Heart right ventricle (tissue), 16 donors: Measurements from ENCODE around the gene HDAC5. TPM values are rescaled to one million over a fixed set of nuclear protein-coding genes. Genes with fewer than 3 reads are reported as not detected.

Source experiments
- ATAC-seq, 8 donors: fragments of 200-7000 bp; cut with Tn5 transposase; one replicate each; pipeline ENCODE4 v1.9.1; 2020; ENCODE audit warnings: mild to moderate bottlenecking in 8 of 8, moderate library complexity in 8 of 8, moderate number of reproducible peaks in 1 of 8
- DNase-seq, 2 donors: peaks; one replicate each; pipeline ENCODE4 v3.0.0-alpha.2; 2020
- H3K27ac ChIP-seq, 10 donors: fragments of 200-600 bp; sonication (generic) in 2 of 10; one replicate each; pipeline versions ENCODE4 v1.5.0 to v1.8.0; 2020 to 2022; ENCODE audit warnings: mild to moderate bottlenecking in 3 of 10
- H3K27me3 ChIP-seq, 7 donors: fragments of 200-600 bp; one replicate each; pipeline ENCODE4 v1.8.0; 2021 to 2022; ENCODE audit warnings: mild to moderate bottlenecking in 2 of 7
- H3K36me3 ChIP-seq, 9 donors: fragments of 200-600 bp; sonication (generic) in 1 of 9; one replicate each; pipeline versions ENCODE4 v1.5.0 to v1.8.0; 2020 to 2022; ENCODE audit warnings: mild to moderate bottlenecking in 2 of 9
- H3K4me1 ChIP-seq, 9 donors: fragments of 200-600 bp; sonication (generic) in 1 of 9; one replicate each; pipeline versions ENCODE4 v1.5.0 to v1.8.0; 2020 to 2022; ENCODE audit warnings: mild to moderate bottlenecking in 4 of 9
- H3K4me3 ChIP-seq, 10 donors: fragments of 200-600 bp; sonication (generic) in 2 of 10; one replicate each; pipeline versions ENCODE4 v1.5.0 to v1.8.0; 2020 to 2022; ENCODE audit warnings: mild to moderate bottlenecking in 7 of 10, moderate library complexity in 2 of 10
- H3K9me3 ChIP-seq, 11 donors: fragments of 200-600 bp in 10 of 11; sonication (generic) in 2 of 11; one replicate each; pipeline versions ENCODE4 v1.5.0 to v1.8.0; 2013 to 2022; ENCODE audit warnings: mild to moderate bottlenecking in 2 of 11, control low read depth in 1 of 11, moderate library complexity in 1 of 11
- WGBS, 2 donors: extraction: QIAGEN DNeasy Blood & Tissue Kit; methylation state at CpG; one replicate each; pipeline ENCODE4 v1.1.7; 2013; ENCODE audit warnings: inconsistent platforms in 1 of 2; 5-methylcytosine and 5-hydroxymethylcytosine counted together
- intact Hi-C, 10 donors: fragments of 100-400 bp; cut with DNase I; formaldehyde crosslinking; loops; one replicate each; pipeline versions ENCODE4 v1.11.1 to v1.14.2; 2022
- polyA plus RNA-seq, 2 donors: library from polyadenylated mRNA; stranded (reverse); fragments of 200-250 nt; gene quantifications; one replicate each; pipeline ENCODE4 v1.2.3, GENCODE V29; 2013
- total RNA-seq, 10 donors: library from RNA; stranded (reverse); fragmentation: NEBNext Ultra II Directional in 3 of 10; extraction: Animal tissue kit (Norgen Biotek cat#: 25700) in 3 of 10; gene quantifications; one replicate each; pipeline versions ENCODE4 v1.2.1 to v1.2.4, GENCODE V29; 2021 to 2023
- TF ChIP-seq, protein P1 (sequence below), 9 donors: fragments of 200-600 bp; sonication (generic) in 2 of 9; IDR thresholded peaks; one replicate each; pipeline versions ENCODE4 v1.5.0 to v1.8.0; 2021 to 2022; ENCODE audit warnings: antibody characterized with exemption in 9 of 9, mild to moderate bottlenecking in 5 of 9, moderate library complexity in 1 of 9
- donor health status: Arrhythmogenic right ventricular cardiomyopathy.
- donor health status: ischemic (EF 13 %, LVEDD 7.1; RV severe dilation, severe dysfunction).
- donor health status: healthy with polysubstance abuse.
- donor health status: DM: no; HTN: yes; CAD: no.
- donor health status: DM: no; HTN: no; CAD: no.
- donor health status: ischemic (EF 25% LVEDD 6.9; RV normal size, moderate dysfunction).
- donor health status: ischemic (EF 25% LVEDD 5.7; RV mildly dilated, moderate dysfunction).
- donor health status: healthy.
- donor health status: DM: yes; HTN: yes; CAD: no.
- donor health status: Ischemic cardiomyopathy.
- donor health status: ischemic (EF 35%, LVEDD 5.7; RV mildly dilated, moderate dysfunction).
- donor health status: nonischemic (EF 11% LVEDD 7.7; RV severe dilation, severe dysfunction).
- donor health status: DM: yes; HTN: yes; CAD: no.
- donor health status: PGD.
- donor health status: ischemic (EF 29% LVEDD 5.4; RV normal size, mild dysfunction).
- donor health status: nonischemic (EF 23%, LVEDD 6.1; RV moderate dilation, normal function).

The HDAC5 gene
- total and polyA plus RNA-seq, 12 donors: 55.2 to 85.4 (median 65.5) TPM

DNA sequence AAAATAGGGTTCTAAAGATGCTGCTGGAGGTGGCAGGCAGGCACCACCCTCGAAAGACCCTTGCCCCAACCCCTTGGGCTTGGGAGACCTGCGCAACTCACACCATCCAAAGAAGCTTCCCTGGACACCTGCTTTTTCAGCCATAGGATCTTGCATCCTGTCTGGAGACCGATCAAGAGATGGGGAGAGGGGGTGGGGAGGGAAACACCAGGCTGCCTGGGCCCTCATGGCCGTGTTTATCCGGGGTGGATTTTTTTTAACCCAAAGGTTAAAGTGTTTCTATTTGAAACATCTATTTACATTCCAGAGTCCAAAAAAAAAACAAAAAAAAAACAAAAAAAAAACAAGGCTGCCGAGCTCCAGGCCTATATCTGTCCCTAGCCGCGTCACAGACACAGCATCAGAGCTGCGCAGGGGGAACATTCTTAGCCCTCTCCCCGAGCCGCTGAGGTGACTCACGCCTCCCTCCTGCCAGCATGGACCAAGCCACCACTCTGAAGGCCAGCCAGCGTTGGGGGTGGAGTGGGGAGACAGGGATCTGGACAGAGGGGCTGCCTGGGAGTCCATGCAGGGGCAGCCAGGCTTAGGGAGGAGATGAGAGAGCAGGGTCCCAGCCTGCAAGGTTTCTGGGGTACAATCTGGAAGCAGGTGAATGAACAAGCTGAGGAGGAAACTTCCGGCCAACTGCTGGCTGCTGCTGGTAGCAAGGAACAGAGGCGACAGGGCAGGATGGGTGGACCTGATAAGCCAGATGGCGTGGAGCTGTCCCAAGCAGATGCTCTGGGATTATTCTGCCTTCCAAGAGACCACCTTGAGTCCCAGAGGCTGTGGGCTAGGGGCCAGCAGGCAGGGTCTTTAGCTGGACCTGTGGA lies 14.8 kb downstream of the HDAC5 start:
- peak overlapping the region; percentile 37 to 67 (median 60) for H3K4me3 ChIP-seq
- no peaks in the 10 kb centered on the region for H3K9me3 ChIP-seq
- ATAC-seq (peak; percentile 65 to 83 (median 79)), DNase-seq (peak; percentile 86 to 91)
- peaks cover 0 to 29% (median 4%) of the 10 kb centered on the region in 9 donors for H3K36me3 ChIP-seq
- peaks cover 65 to 99% (median 91%) of the 10 kb centered on the region in 9 donors for H3K4me1 ChIP-seq
- no peaks in the 10 kb centered on the region for H3K27me3 ChIP-seq
- 22 to 29% methylated on average over 16 of the region's 16 CpGs for WGBS, 2 donors
- intact Hi-C loops: no loop called here
- TF ChIP-seq, protein P1, sequence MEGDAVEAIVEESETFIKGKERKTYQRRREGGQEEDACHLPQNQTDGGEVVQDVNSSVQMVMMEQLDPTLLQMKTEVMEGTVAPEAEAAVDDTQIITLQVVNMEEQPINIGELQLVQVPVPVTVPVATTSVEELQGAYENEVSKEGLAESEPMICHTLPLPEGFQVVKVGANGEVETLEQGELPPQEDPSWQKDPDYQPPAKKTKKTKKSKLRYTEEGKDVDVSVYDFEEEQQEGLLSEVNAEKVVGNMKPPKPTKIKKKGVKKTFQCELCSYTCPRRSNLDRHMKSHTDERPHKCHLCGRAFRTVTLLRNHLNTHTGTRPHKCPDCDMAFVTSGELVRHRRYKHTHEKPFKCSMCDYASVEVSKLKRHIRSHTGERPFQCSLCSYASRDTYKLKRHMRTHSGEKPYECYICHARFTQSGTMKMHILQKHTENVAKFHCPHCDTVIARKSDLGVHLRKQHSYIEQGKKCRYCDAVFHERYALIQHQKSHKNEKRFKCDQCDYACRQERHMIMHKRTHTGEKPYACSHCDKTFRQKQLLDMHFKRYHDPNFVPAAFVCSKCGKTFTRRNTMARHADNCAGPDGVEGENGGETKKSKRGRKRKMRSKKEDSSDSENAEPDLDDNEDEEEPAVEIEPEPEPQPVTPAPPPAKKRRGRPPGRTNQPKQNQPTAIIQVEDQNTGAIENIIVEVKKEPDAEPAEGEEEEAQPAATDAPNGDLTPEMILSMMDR (IDR thresholded peaks at IDR 0.05): no peak
- peak overlapping the region; percentile 80 to 98 (median 91) for H3K27ac ChIP-seq

DNA sequence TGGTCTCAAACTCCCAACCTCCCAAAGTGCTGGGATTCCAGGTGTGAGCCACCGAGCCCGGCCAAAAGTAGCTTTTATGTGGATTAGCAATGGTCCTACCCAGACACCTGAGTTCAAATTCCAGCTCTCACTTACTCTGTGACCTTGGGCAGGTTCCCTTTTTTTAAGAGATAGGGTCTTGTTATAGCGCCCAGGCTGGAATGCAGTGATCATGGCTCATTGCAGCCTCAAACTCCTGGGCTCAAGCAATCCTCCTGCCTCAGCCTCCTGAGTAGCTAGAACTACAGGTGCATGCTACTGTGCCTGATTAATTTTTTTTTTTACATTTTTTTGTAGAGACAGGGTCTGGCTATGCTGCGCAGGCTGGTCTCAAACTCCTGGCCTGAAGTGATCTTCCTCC lies 16.6 kb downstream of the HDAC5 start:
- H3K4me3 ChIP-seq: no peak overlapping the region

DNA sequence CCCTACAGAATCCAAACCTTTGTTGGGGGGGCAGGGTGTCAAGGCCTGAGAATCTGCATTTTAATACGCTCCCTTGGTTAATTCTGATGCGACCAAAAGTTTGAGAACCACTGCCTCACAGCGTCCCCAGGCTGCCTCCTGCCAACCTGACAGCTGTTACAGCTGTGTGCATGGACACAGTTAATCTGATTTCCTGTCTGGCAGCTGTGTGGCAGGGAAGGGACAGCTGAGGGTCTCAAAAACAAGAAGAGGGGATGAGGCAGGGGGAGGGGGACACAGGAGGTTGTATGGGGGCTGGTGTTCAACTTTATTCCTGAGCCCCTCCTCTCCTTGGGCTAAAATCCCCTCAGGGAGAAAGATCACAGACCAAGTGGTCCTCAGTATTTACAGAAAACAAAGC lies 17.5 kb downstream of the HDAC5 start:
- Histone ChIP-seq H3K4me3 (no peak overlapping the region), H3K4me1 (peaks cover 51 to 98% (median 84%) of the 10 kb centered on the region in 9 donors), H3K36me3 (peaks cover 0 to 45% (median 6%) of the 10 kb centered on the region in 9 donors), H3K9me3 (no peaks in the 10 kb centered on the region), H3K27ac (peak overlapping the region in 5 of 10 donors; percentile 31 to 91 (median 33)), H3K27me3 (no peaks in the 10 kb centered on the region)
- TF ChIP-seq, protein P1 (IDR thresholded peaks at IDR 0.05): no peak
- intact Hi-C loops: no loop called here
- 30 to 52% methylated on average over 3 of the region's 3 CpGs for WGBS, 2 donors
- ATAC-seq: no peak
- no peak for DNase-seq

More for the DNA sequence above, 16.6 kb downstream of the HDAC5 start:
- Histone ChIP-seq H3K27ac (peak overlapping the region in 8 of 10 donors; percentile 5 to 98 (median 92)), H3K27me3 (no peaks in the 10 kb centered on the region), H3K4me1 (peaks cover 57 to 98% (median 83%) of the 10 kb centered on the region in 9 donors), H3K9me3 (no peaks in the 10 kb centered on the region), H3K36me3 (peaks cover 0 to 37% (median 6%) of the 10 kb centered on the region in 9 donors)
- intact Hi-C loops: no loop called here
- DNase-seq (no peak), ATAC-seq (no peak)
- WGBS, 2 donors: 93 to 95% methylated on average over 4 of the region's 4 CpGs
- TF ChIP-seq, protein P1 (IDR thresholded peaks at IDR 0.05): no peak

DNA sequence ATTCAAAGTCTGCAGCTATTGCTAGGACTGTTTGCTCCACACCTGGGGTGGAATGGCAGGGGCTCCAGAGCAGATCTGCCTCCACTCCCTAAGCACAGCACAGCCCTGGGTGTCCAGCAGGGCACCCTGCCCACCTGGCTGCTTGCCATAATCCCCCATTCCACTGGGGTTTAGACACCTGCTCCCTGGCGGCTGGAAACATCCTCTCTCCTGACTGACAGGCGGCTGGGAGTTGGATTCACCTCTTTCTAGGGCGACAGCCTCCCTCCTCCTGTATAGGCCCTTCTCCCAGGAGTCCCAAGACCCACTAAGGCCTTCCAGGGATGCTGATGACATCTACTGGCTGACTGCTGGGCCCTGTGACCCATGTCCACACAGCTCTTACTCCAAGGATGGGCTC lies 18.0 kb downstream of the HDAC5 start:
- peaks cover 46 to 98% (median 80%) of the 10 kb centered on the region in 9 donors for H3K4me1 ChIP-seq
- peak overlapping the region in 5 of 10 donors; percentile 31 to 91 (median 33) for H3K27ac ChIP-seq
- H3K4me3 ChIP-seq: no peak overlapping the region
- ATAC-seq: no peak
- intact Hi-C loops: no loop called here
- peaks cover 0 to 45% (median 6%) of the 10 kb centered on the region in 9 donors for H3K36me3 ChIP-seq
- H3K27me3 ChIP-seq: no peaks in the 10 kb centered on the region
- TF ChIP-seq, protein P1 (IDR thresholded peaks at IDR 0.05): no peak
- no peak for DNase-seq
- 35 to 38% methylated on average over 3 of the region's 3 CpGs for WGBS, 2 donors
- no peaks in the 10 kb centered on the region for H3K9me3 ChIP-seq
